Transverse colon (tissue), 4 donors: Measurements from ENCODE around the gene CHCHD4. TPM values are rescaled to one million over a fixed set of nuclear protein-coding genes. Genes with fewer than 3 reads are reported as not detected.

Experiments used
- DNase-seq: peaks from one replicate; pipeline ENCODE4 v3.0.0-alpha.2; 2019
- H3K27ac ChIP-seq, 4 donors: fragments of 200-600 bp; sonication (generic); 2 replicates each; pipeline ENCODE4 v1.5.1; 2016 to 2018; ENCODE audit warnings: inconsistent platforms in 4 of 4
- H3K27me3 ChIP-seq: fragments of 200-600 bp; sonication (generic); 2 replicates; pipeline ENCODE4 v1.5.1; 2017; ENCODE audit warnings: inconsistent platforms
- H3K36me3 ChIP-seq, 4 donors: fragments of 200-600 bp; sonication (generic); 2 replicates each; pipeline ENCODE4 v1.5.1; 2017 to 2019; ENCODE audit warnings: inconsistent platforms in 4 of 4
- H3K4me1 ChIP-seq, 4 donors: fragments of 200-600 bp; sonication (generic); 2 replicates each; pipeline ENCODE4 v1.5.1; 2017 to 2020; ENCODE audit warnings: inconsistent platforms in 4 of 4
- H3K4me3 ChIP-seq, 4 donors: fragments of 200-600 bp; sonication (generic); 1 replicate in 1 of 4; 2 replicates in 3 of 4; pipeline versions ENCODE4 v1.5.1 to v1.6.1; 2017 to 2019; ENCODE audit warnings: inconsistent platforms in 4 of 4
- H3K9me3 ChIP-seq, 2 donors: fragments of 200-600 bp; sonication (generic); 2 replicates each; pipeline ENCODE4 v1.5.1; 2017 to 2019; ENCODE audit warnings: inconsistent platforms in 2 of 2
- CTCF ChIP-seq, 5 experiments: fragments of 200-600 bp in 3 of 5; fragments of 450-650 bp in 2 of 5; sonication (generic) in 3 of 5; IDR thresholded peaks; 1 replicate in 2 of 5; 2 replicates in 3 of 5; pipeline ENCODE4 v1.5.1; 2016 to 2017; ENCODE audit warnings: antibody characterized with exemption in 5 of 5, inconsistent platforms in 3 of 5, mild to moderate bottlenecking in 2 of 5, moderate library complexity in 1 of 5
- EP300 ChIP-seq: sonication (generic); formaldehyde crosslinking; IDR thresholded peaks from one replicate; pipeline ENCODE4 v1.6.1; 2017; ENCODE audit warnings: antibody characterized with exemption, low read depth
- POLR2A ChIP-seq: fragments of 450-650 bp; IDR thresholded peaks from one replicate; pipeline ENCODE4 v1.6.1; 2016; ENCODE audit warnings: antibody characterized with exemption, mild to moderate bottlenecking, moderate library complexity
- POLR2AphosphoS5 ChIP-seq, 3 donors: sonication (generic); formaldehyde crosslinking; IDR thresholded peaks; one replicate each; pipeline ENCODE4 v1.6.1; 2016; ENCODE audit warnings: antibody characterized with exemption in 3 of 3
- WGBS, 2 donors: methylation state at CpG; one replicate each; pipeline ENCODE4 v1.1.5; 2018; ENCODE audit warnings: low coverage in 1 of 2; 5-methylcytosine and 5-hydroxymethylcytosine counted together
- in situ Hi-C, 4 donors: fragments of 200-750 bp; cut with MboI; loops; one replicate each; pipeline versions ENCODE4 v1.15.0 to v1.15.1; 2017; ENCODE audit warnings: low sequenced_read_pairs in 3 of 4, low pct_ligation_motif_present in 1 of 4, low pct_unique_long_range_greater_than_20kb in 1 of 4
- intact Hi-C: fragments of 100-400 bp; cut with DNase I; formaldehyde crosslinking; loops from one replicate; pipeline ENCODE4 v1.15.1; 2023; ENCODE audit warnings: low total_unique reads
- total RNA-seq, 4 donors: library from RNA; depleted of rRNA; stranded (reverse); fragments of >200 nt; gene quantifications; one replicate each; pipeline ENCODE4 v1.1.0, GENCODE V29; 2016

CHCHD4 gene
- total RNA-seq, 4 donors from 2014 or later, result 0.80 to 22.1 (median 13.5) TPM

- TF ChIP-seq CTCF (IDR thresholded peaks at IDR 0.05) (no peak), POLR2A (no peak), EP300 (no peak), POLR2AphosphoS5 (IDR thresholded peaks at IDR 0.05) (no peak)
- in situ Hi-C loops, result no loop called here
Measured at GRCh38 chr3:14141144-14141543, 16.5 kb upstream of the CHCHD4 start.

GRCh38 chr3:14140668-14141067 is 16.0 kb upstream of the CHCHD4 start:
- no peak overlapping the region for H3K27ac ChIP-seq
- peaks cover 0 to 7% (median 0%) of the 10 kb centered on the region in 4 donors for H3K36me3 ChIP-seq
- no peak for DNase-seq
- H3K4me3 ChIP-seq, result no peak overlapping the region
- intact Hi-C loops (no loop called here), in situ Hi-C loops (no loop called here)
- 76 to 83% methylated on average over 2 of the region's 2 CpGs for WGBS, 2 donors
- H3K9me3 ChIP-seq, result no peaks in the 10 kb centered on the region
- no peak for TF ChIP-seq POLR2A
- TF ChIP-seq POLR2AphosphoS5 (IDR thresholded peaks at IDR 0.05), result no peak
- TF ChIP-seq EP300, result no peak
- no peak for TF ChIP-seq CTCF (IDR thresholded peaks at IDR 0.05)
- no peaks in the 10 kb centered on the region for H3K27me3 ChIP-seq
- H3K4me1 ChIP-seq, result peaks cover 3 to 43% (median 26%) of the 10 kb centered on the region in 4 donors

More at GRCh38 chr3:14141144-14141543, 16.5 kb upstream of the CHCHD4 start:
- H3K36me3 ChIP-seq, result peaks cover 0 to 6% (median 0%) of the 10 kb centered on the region in 4 donors
- H3K9me3 ChIP-seq, result no peaks in the 10 kb centered on the region
- intact Hi-C loops, result no loop called here
- peaks cover 3 to 48% (median 28%) of the 10 kb centered on the region in 4 donors for H3K4me1 ChIP-seq
- 78% methylated on average over 2 of the region's 2 CpGs; no CpG with 5 or more reads in 1 of the 2 donors for WGBS, 2 donors
- H3K27me3 ChIP-seq, result no peaks in the 10 kb centered on the region
- peak overlapping the region in 1 of 4 donors; percentile 91 for H3K27ac ChIP-seq
- no peak for DNase-seq
- no peak overlapping the region for H3K4me3 ChIP-seq

GRCh38 chr3:14139771-14140170 is 15.1 kb upstream of the CHCHD4 start:
- DNase-seq, result no peak
- H3K9me3 ChIP-seq, result no peaks in the 10 kb centered on the region
- TF ChIP-seq POLR2AphosphoS5 (IDR thresholded peaks at IDR 0.05), result no peak
- no peak for TF ChIP-seq CTCF (IDR thresholded peaks at IDR 0.05)
- no peak for TF ChIP-seq POLR2A
- TF ChIP-seq EP300, result no peak
- intact Hi-C loops, result no loop called here
- no peaks in the 10 kb centered on the region for H3K27me3 ChIP-seq
- H3K27ac ChIP-seq, result no peak overlapping the region
- in situ Hi-C loops, result no loop called here
- H3K4me3 ChIP-seq, result no peak overlapping the region
- peaks cover 0 to 13% (median 4%) of the 10 kb centered on the region in 4 donors for H3K36me3 ChIP-seq
- 60 to 96% methylated on average over 1 to 5 of the region's 5 CpGs for WGBS, 2 donors
- peaks cover 3 to 34% (median 18%) of the 10 kb centered on the region in 4 donors for H3K4me1 ChIP-seq

GRCh38 chr3:14138878-14139655 is 14.4 kb upstream of the CHCHD4 start:
- DNase-seq, result no peak
- Histone ChIP-seq H3K4me1 (peaks cover 3 to 27% (median 13%) of the 10 kb centered on the region in 4 donors), H3K27ac (no peak overlapping the region), H3K9me3 (no peaks in the 10 kb centered on the region), H3K4me3 (no peak overlapping the region), H3K36me3 (peaks cover 0 to 20% (median 8%) of the 10 kb centered on the region in 4 donors), H3K27me3 (no peaks in the 10 kb centered on the region)
- in situ Hi-C loops (no loop called here), intact Hi-C loops (no loop called here)
- WGBS, 2 donors, result 91 to 93% methylated on average over 2 to 14 of the region's 14 CpGs
- TF ChIP-seq EP300 (no peak), CTCF (IDR thresholded peaks at IDR 0.05) (no peak), POLR2AphosphoS5 (IDR thresholded peaks at IDR 0.05) (no peak), POLR2A (no peak)
